Activated T-helper 1 cell treated with anti-CD3 and anti-CD28 coated beads, Interleukin-2, amount 50 U/mL, for 16 hours (primary cell): ENCODE measurements around the gene TTC28.
"Not testable (repeated sequence)": the region's sequence is repeated elsewhere in the genome, so short reads cannot be mapped to it uniquely, and the experiment has no call there.

Experiments
- DNase-seq, 2 donors: peaks; one replicate each; pipeline ENCODE4 v3.0.0-alpha.2; 2020; ENCODE audit warnings: low read depth in 1 of 2, low spot score in 1 of 2

Gene TTC28

GRCh38 chr22:28366856-28367255 is 312.8 kb downstream of the TTC28 start:
- no peak for DNase-seq

- DNase-seq, result no peak
These were observed 314.3 kb downstream of the TTC28 start for GRCh38 chr22:28365371-28365770.

- not testable (repeated sequence) for DNase-seq
These were observed 315.5 kb downstream of the TTC28 start for GRCh38 chr22:28364105-28364504.

- DNase-seq, result no peak
These were observed 318.7 kb downstream of the TTC28 start for GRCh38 chr22:28360939-28361338.

GRCh38 chr22:28358312-28358711 is 321.3 kb downstream of the TTC28 start:
- DNase-seq, result no peak

- no peak for DNase-seq
These were observed 322.4 kb downstream of the TTC28 start for GRCh38 chr22:28357193-28357592.

GRCh38 chr22:28351476-28351875 is 328.2 kb downstream of the TTC28 start:
- no peak for DNase-seq

- DNase-seq, result no peak
These were observed 330.7 kb downstream of the TTC28 start for GRCh38 chr22:28348613-28349609.

GRCh38 chr22:28346308-28346707 is 333.3 kb downstream of the TTC28 start:
- no peak for DNase-seq

- no peak for DNase-seq
These were observed 334.5 kb downstream of the TTC28 start for GRCh38 chr22:28344918-28345703.

- no peak for DNase-seq
These were observed 338.6 kb downstream of the TTC28 start for GRCh38 chr22:28341001-28341400.

GRCh38 chr22:28333088-28333487 is 346.6 kb downstream of the TTC28 start:
- no peak for DNase-seq

GRCh38 chr22:28332410-28332809 is 347.2 kb downstream of the TTC28 start:
- no peak for DNase-seq

GRCh38 chr22:28331695-28332094 is 347.9 kb downstream of the TTC28 start:
- no peak for DNase-seq

- DNase-seq, result no peak
These were observed 350.2 kb downstream of the TTC28 start for GRCh38 chr22:28329186-28330073.

GRCh38 chr22:28328756-28329155 is 350.9 kb downstream of the TTC28 start:
- DNase-seq, result no peak

- DNase-seq, result no peak
These were observed 363.6 kb downstream of the TTC28 start for GRCh38 chr22:28316014-28316413.

GRCh38 chr22:28314959-28315358 is 364.7 kb downstream of the TTC28 start:
- DNase-seq, result no peak

- DNase-seq, result no peak
These were observed 369.3 kb downstream of the TTC28 start for GRCh38 chr22:28310299-28310698.

GRCh38 chr22:28299753-28300152 is 379.9 kb downstream of the TTC28 start:
- no peak for DNase-seq

- DNase-seq, result no peak
These were observed 380.3 kb downstream of the TTC28 start for GRCh38 chr22:28299309-28299708.
